ENCODE results near the gene ECT2L. TPM values are rescaled to one million over a fixed set of nuclear protein-coding genes. Genes with fewer than 3 reads are reported as not detected.

Gene ECT2L
- total RNA-seq, 1 donor, result under 0.01 TPM

- DNase-seq (ENCODE audit: low read depth), result no peak
- TF ChIP-seq CTCF (IDR thresholded peaks at IDR 0.05; ENCODE audit: insufficient read depth, low read length), result no peak
- H3K4me3 ChIP-seq (ENCODE audit: low read depth, low read length), result no peak overlapping the region
Observed at GRCh38 chr6:138909975-138910374, 114.1 kb downstream of the ECT2L start.

GRCh38 chr6:138912308-138912707, 116.4 kb downstream of the ECT2L start:
- no peak overlapping the region for H3K4me3 ChIP-seq (ENCODE audit: low read depth, low read length)
- no peak for DNase-seq (ENCODE audit: low read depth)
- TF ChIP-seq CTCF (IDR thresholded peaks at IDR 0.05; ENCODE audit: insufficient read depth, low read length), result no peak

- no peak for TF ChIP-seq CTCF (IDR thresholded peaks at IDR 0.05; ENCODE audit: insufficient read depth, low read length)
- H3K4me3 ChIP-seq (ENCODE audit: low read depth, low read length), result no peak overlapping the region
- DNase-seq (ENCODE audit: low read depth), result no peak
Observed at GRCh38 chr6:138914701-138915100, 118.8 kb downstream of the ECT2L start.

- TF ChIP-seq CTCF (IDR thresholded peaks at IDR 0.05; ENCODE audit: insufficient read depth, low read length), result no peak
- DNase-seq (ENCODE audit: low read depth), result no peak
- no peak overlapping the region for H3K4me3 ChIP-seq (ENCODE audit: low read depth, low read length)
Observed at GRCh38 chr6:138920906-138921305, 125.0 kb downstream of the ECT2L start.

- H3K4me3 ChIP-seq (ENCODE audit: low read depth, low read length), result no peak overlapping the region
- TF ChIP-seq CTCF (IDR thresholded peaks at IDR 0.05; ENCODE audit: insufficient read depth, low read length), result no peak
- no peak for DNase-seq (ENCODE audit: low read depth)
Observed at GRCh38 chr6:138923561-138923960, 127.7 kb downstream of the ECT2L start.

- DNase-seq (ENCODE audit: low read depth), result no peak
- no peak for TF ChIP-seq CTCF (IDR thresholded peaks at IDR 0.05; ENCODE audit: insufficient read depth, low read length)
- no peak overlapping the region for H3K4me3 ChIP-seq (ENCODE audit: low read depth, low read length)
Observed at GRCh38 chr6:138925806-138926205, 129.9 kb downstream of the ECT2L start.

- no peak for TF ChIP-seq CTCF (IDR thresholded peaks at IDR 0.05; ENCODE audit: insufficient read depth, low read length)
- DNase-seq (ENCODE audit: low read depth), result no peak
- H3K4me3 ChIP-seq (ENCODE audit: low read depth, low read length), result no peak overlapping the region
Observed at GRCh38 chr6:138926579-138926978, 130.7 kb downstream of the ECT2L start.
